Hematopoietic multipotent progenitor cell treated with erythropoietin and hydrocortisone succinate and interleukin-3 and kit ligand, for 17 days (in vitro differentiated cells): ENCODE results near the gene DYRK1A.
A peak's percentile ranks its signal among the peaks of the same experiment; 100 is the strongest.

Experiments used
- DNase-seq: peaks from one replicate; pipeline ENCODE4 v3.0.0-alpha.2; 2015; ENCODE audit warnings: low spot score

The DYRK1A gene

GRCh38 chr21:37550618-37551330, 184.2 kb downstream of the DYRK1A start:
- no peak for DNase-seq

- DNase-seq, result no peak
These were observed 184.9 kb downstream of the DYRK1A start for GRCh38 chr21:37551331-37551992.

GRCh38 chr21:37551993-37552355, 185.4 kb downstream of the DYRK1A start:
- DNase-seq, result no peak

- no peak for DNase-seq
These were observed 186.0 kb downstream of the DYRK1A start for GRCh38 chr21:37552496-37553029.

GRCh38 chr21:37553078-37553481, 186.5 kb downstream of the DYRK1A start:
- DNase-seq, result no peak

- DNase-seq, result no peak
These were observed 188.2 kb downstream of the DYRK1A start for GRCh38 chr21:37554661-37555379.

- DNase-seq, result no peak
These were observed 189.2 kb downstream of the DYRK1A start for GRCh38 chr21:37555672-37556261.

GRCh38 chr21:37557261-37557950, 190.8 kb downstream of the DYRK1A start:
- no peak for DNase-seq

GRCh38 chr21:37558676-37559211, 192.2 kb downstream of the DYRK1A start:
- DNase-seq, result no peak

- no peak for DNase-seq
These were observed 193.8 kb downstream of the DYRK1A start for GRCh38 chr21:37560385-37560784.

GRCh38 chr21:37561506-37561905, 194.9 kb downstream of the DYRK1A start:
- no peak for DNase-seq

GRCh38 chr21:37561941-37562919, 195.7 kb downstream of the DYRK1A start:
- DNase-seq, result no peak

GRCh38 chr21:37562920-37563640, 196.5 kb downstream of the DYRK1A start:
- DNase-seq, result no peak

- peak; percentile 95 for DNase-seq
These were observed 197.2 kb downstream of the DYRK1A start for GRCh38 chr21:37563641-37564340.

- peak; percentile 92 for DNase-seq
These were observed 197.9 kb downstream of the DYRK1A start for GRCh38 chr21:37564341-37564923.

GRCh38 chr21:37564924-37565529, 198.5 kb downstream of the DYRK1A start:
- DNase-seq, result no peak

- DNase-seq, result no peak
These were observed 199.1 kb downstream of the DYRK1A start for GRCh38 chr21:37565530-37566223.
